Ascending aorta (tissue), 1 donor: ENCODE results near the gene RET. TPM values are rescaled to one million over a fixed set of nuclear protein-coding genes. Genes with fewer than 3 reads are reported as not detected.

Source experiments
- total RNA-seq: library from RNA; depleted of rRNA; stranded (reverse); fragments of >200 nt; gene quantifications from one replicate; pipeline ENCODE4 v1.1.0, GENCODE V29; 2016

RET gene
- total RNA-seq, 1 donor from 2014 or later: not detected

Other genes with a start within 250 kb of the RET start
- gene CSGALNACT2, start 61.4 kb downstream of the RET start, total RNA-seq: 19.7 TPM
- gene RASGEF1A, start 190.0 kb downstream of the RET start, total RNA-seq: not detected